HepG2 (cell line): ENCODE data around the gene GFAP. TPM values are rescaled to one million over a fixed set of nuclear protein-coding genes. Genes with fewer than 3 reads are reported as not detected.

Source experiments
- ATAC-seq: fragments of 200-7000 bp; cut with Tn5 transposase; 3 replicates; pipeline ENCODE4 v1.9.1; 2020; ENCODE audit warnings: mild to moderate bottlenecking, moderate library complexity
- BruUV-seq: library from RNA; stranded (reverse); fragments of 400-500 nt; replicated peaks from 2 replicates; lab custom pipeline; 2021; lab: Mats Ljungman, UMichigan
- CTCF ChIA-PET: fragments of 300-600 bp; formaldehyde crosslinking; extraction: SDS; loops from one replicate; lab custom pipeline; 2021; ENCODE audit warnings: low total read pairs, inconsistent platforms, low intra/inter-chr PET ratio; lab: Yijun Ruan, JAX
- POLR2A ChIA-PET: fragments of 350-600 bp; sonication (Branson Sonifier 250); formaldehyde crosslinking; loops from one replicate; lab custom pipeline; 2020; ENCODE audit warnings: antibody characterized with exemption, inconsistent platforms; lab: Yijun Ruan, JAX
- DNase-seq: peaks from one replicate; pipeline ENCODE4 v3.0.0-alpha.2; 2015; ENCODE audit warnings: low spot score
- FAIRE-seq: peaks from 3 replicates; lab custom pipeline; 2011; peaks lifted over from hg19 to GRCh38; lab: Jason Lieb, UNC
- H2AFZ ChIP-seq: one replicate; pipeline ENCODE4 v1.6.1; 2011; ENCODE audit warnings: low read length, inconsistent platforms
- H3K27ac ChIP-seq: fragments of 300-600 bp; 3 replicates; pipeline ENCODE4 v1.8.0; 2011; ENCODE audit warnings: mixed run types, mild to moderate bottlenecking, mixed read lengths, low read length, inconsistent platforms; ENCODE audit not compliant: insufficient read depth; ENCODE audit errors: extremely low read length
- H3K27me3 ChIP-seq, 2 experiments: fragments of 200-600 bp in 1 of 2; 2 replicates in 1 of 2; 3 replicates in 1 of 2; pipeline versions ENCODE4 v1.6.0 to v1.8.0; 2011; ENCODE audit warnings: low read length in 2 of 2, mild to moderate bottlenecking in 2 of 2, moderate library complexity in 2 of 2, inconsistent platforms in 1 of 2; ENCODE audit not compliant: insufficient read depth in 2 of 2, control insufficient read depth in 1 of 2
- H3K36me3 ChIP-seq, 2 experiments: fragments of 200-600 bp in 1 of 2; replicated peaks in 1 of 2; 2 replicates in 1 of 2; 3 replicates in 1 of 2; pipeline versions ENCODE4 v1.5.1 to v1.8.0; 2011; ENCODE audit warnings: low read length in 2 of 2, inconsistent platforms in 1 of 2; ENCODE audit not compliant: insufficient read depth in 2 of 2, control insufficient read depth in 1 of 2
- H3K4me1 ChIP-seq: 2 replicates; pipeline ENCODE4 v1.5.1; 2012; ENCODE audit warnings: low read length, inconsistent platforms; ENCODE audit not compliant: insufficient read depth
- H3K4me2 ChIP-seq: 2 replicates; pipeline ENCODE4 v1.6.0; 2011; ENCODE audit warnings: low read depth, low read length, inconsistent platforms
- H3K4me3 ChIP-seq, 3 experiments: fragments of 200-600 bp in 1 of 3; sonication (generic), shearing (Covaris generic) in 1 of 3; replicated peaks in 1 of 3; 2 replicates each; pipeline ENCODE4 v1.5.1; 2011 to 2016; ENCODE audit warnings: low read length in 3 of 3, inconsistent platforms in 2 of 3, low read depth in 2 of 3, mild to moderate bottlenecking in 2 of 3, control low read depth in 1 of 3, mixed read lengths in 1 of 3; ENCODE audit not compliant: insufficient read depth in 1 of 3
- H3K79me2 ChIP-seq: one replicate; pipeline ENCODE4 v1.6.1; 2011; ENCODE audit warnings: low read length, inconsistent platforms; ENCODE audit not compliant: insufficient read depth
- H3K9ac ChIP-seq: 2 replicates; pipeline ENCODE4 v1.6.0; 2011; ENCODE audit warnings: mild to moderate bottlenecking, low read depth, low read length, inconsistent platforms; ENCODE audit not compliant: insufficient read depth
- H3K9me3 ChIP-seq: 2 replicates; pipeline ENCODE4 v1.5.1; 2012; ENCODE audit warnings: mild to moderate bottlenecking, low read length
- H4K20me1 ChIP-seq: 2 replicates; pipeline ENCODE4 v1.6.0; 2011; ENCODE audit warnings: inconsistent platforms, mild to moderate bottlenecking, low read length, moderate library complexity; ENCODE audit not compliant: insufficient read depth
- EHMT2 ChIP-seq: fragments of 200-600 bp; sonication (generic); IDR thresholded peaks from 2 replicates; pipeline ENCODE4 v1.7.0; 2017; ENCODE audit warnings: antibody characterized with exemption, low read depth, low read length, borderline replicate concordance
- ISL2 ChIP-seq: sonication (generic); formaldehyde crosslinking; IDR thresholded peaks from 2 replicates; pipeline ENCODE4 v1.5.0; 2020; ENCODE audit warnings: missing genetic modification reagents
- PCBP1 ChIP-seq: fragments of 200-400 bp; formaldehyde crosslinking; IDR thresholded peaks from 2 replicates; pipeline ENCODE4 v1.6.1; 2017; ENCODE audit warnings: mild to moderate bottlenecking, low read depth, low read length, borderline replicate concordance
- REPIN1 ChIP-seq: sonication (generic); formaldehyde crosslinking; IDR thresholded peaks from 2 replicates; pipeline ENCODE4 v1.8.0; 2022; ENCODE audit warnings: missing genetic modification reagents, low read depth, mild to moderate bottlenecking, borderline replicate concordance
- THAP7 ChIP-seq: sonication (generic); formaldehyde crosslinking; IDR thresholded peaks from 2 replicates; pipeline ENCODE4 v1.8.1; 2023; ENCODE audit warnings: mild to moderate bottlenecking, missing genetic modification reagents
- WIZ ChIP-seq: sonication (generic); formaldehyde crosslinking; IDR thresholded peaks from 2 replicates; pipeline ENCODE4 v1.5.1; 2020; ENCODE audit warnings: mild to moderate bottlenecking, missing genetic modification reagents
- ZNF280D ChIP-seq: sonication (generic); formaldehyde crosslinking; IDR thresholded peaks from 2 replicates; pipeline ENCODE4 v1.5.1; 2020; ENCODE audit warnings: mild to moderate bottlenecking, missing genetic modification reagents
- ZNF687 ChIP-seq: sonication (generic); formaldehyde crosslinking; IDR thresholded peaks from 2 replicates; pipeline ENCODE4 v1.5.1; 2020; ENCODE audit warnings: mild to moderate bottlenecking, missing genetic modification reagents, moderate library complexity
- WGBS: methylation state at CpG from one replicate; pipeline ENCODE4 v1.1.6; 2017; ENCODE audit warnings: low lambda C conversion rate; 5-methylcytosine and 5-hydroxymethylcytosine counted together
- in situ Hi-C: cut with HindIII; loops from 2 replicates; pipeline ENCODE4 v1.10.0; 2017; ENCODE audit warnings: low pct_unique_long_range_greater_than_20kb; ENCODE audit not compliant: extremely low pct_ligation_motif_present
- intact Hi-C: fragments of 100-400 bp; cut with micrococcal nuclease; formaldehyde crosslinking; loops from one replicate; pipeline ENCODE4 v1.10.0; 2022; ENCODE audit not compliant: unreplicated experiment
- polyA plus RNA-seq, 8 experiments: library from polyadenylated mRNA; depleted of rRNA in 3 of 8; stranded (reverse) in 7 of 8; unstranded in 1 of 8; fragments of >200 nt; fragmentation: Illumina TruSeq in 4 of 8; extraction: Trizol in 4 of 8; gene quantifications; 2 replicates each; pipeline versions ENCODE4 v1.2.1 to v1.2.3, GENCODE V29; 2011 to 2016; ENCODE audit warnings: low read depth in 4 of 8, missing spikeins in 1 of 8, mixed read lengths in 1 of 8; ENCODE audit not compliant: insufficient read depth in 1 of 8
- total RNA-seq, 5 experiments: library from RNA; depleted of rRNA; stranded (reverse); fragments of >200 nt; fragmentation: Illumina TruSeq; extraction: Trizol; gene quantifications; 2 replicates each; pipeline ENCODE4 v1.2.3, GENCODE V29; 2016; ENCODE audit warnings: low read depth in 1 of 5

The GFAP gene
- total and polyA plus RNA-seq, 2 of the 13 experiments (the other 11 are each of a cell fraction or from before 2014, with no cell fraction given) = 0.11 to 0.29 TPM

- H3K9me3 ChIP-seq = no peaks in the 10 kb centered on the region
- peaks cover 5% of the 10 kb centered on the region for H3K79me2 ChIP-seq
- 100% methylated on average over 10 of the region's 10 CpGs for WGBS
- in situ Hi-C loops = no loop called here
- no TSS peak for BruUV-seq
- ChIA-PET POLR2A (no interaction called here), CTCF (no interaction called here)
- peaks cover 40 to 63% of the 10 kb centered on the region in 2 experiments for H3K36me3 ChIP-seq
- no peak for FAIRE-seq
- H3K4me2 ChIP-seq = no peak overlapping the region
- H3K27ac ChIP-seq = no peak overlapping the region
- no peaks in the 10 kb centered on the region for H3K27me3 ChIP-seq
- no peak for TF ChIP-seq PCBP1
- no peak for TF ChIP-seq ISL2 (CRISPR knock-in tag)
- no peak for TF ChIP-seq THAP7
- TF ChIP-seq REPIN1 (CRISPR knock-in tag) = no peak
- no peak for TF ChIP-seq ZNF280D (CRISPR knock-in tag)
- TF ChIP-seq WIZ (CRISPR knock-in tag) = no peak
- TF ChIP-seq EHMT2 = no peak
- 0 out of 2 replicates have a peak, but pooled peaks have one; percentile 2 for TF ChIP-seq ZNF687 (CRISPR knock-in tag)
- TF ChIP-seq, all 625 proteins: peak for 1
- Histone ChIP-seq H3K4me3 (no peak overlapping the region), H4K20me1 (no peaks in the 10 kb centered on the region), H3K9ac (no peak overlapping the region), H2AFZ (no peak overlapping the region), H3K4me1 (no peaks in the 10 kb centered on the region)
- intact Hi-C loops = no loop called here
- DNase-seq = no peak
- no peak for ATAC-seq
These were observed 19.4 kb upstream of the GFAP start for GRCh38 chr17:44934745-44935105.
